Neuronal stem cell (in vitro differentiated cells): ENCODE data around the gene SDHD.

ENCODE experiments used
- DNase-seq: peaks from one replicate; pipeline ENCODE4 v3.0.0-alpha.2; 2013; ENCODE audit warnings: low spot score
- H2AFZ ChIP-seq: one replicate; pipeline ENCODE4 v1.6.1; 2013; ENCODE audit warnings: mild to moderate bottlenecking, low read length, inconsistent platforms
- H2AK5ac ChIP-seq: 2 replicates; pipeline ENCODE4 v1.6.1; 2013; ENCODE audit warnings: low read depth, mild to moderate bottlenecking, inconsistent platforms, low read length, moderate library complexity, mixed read lengths
- H2BK120ac ChIP-seq: 2 replicates; pipeline ENCODE4 v1.6.1; 2013; ENCODE audit warnings: low read depth, mild to moderate bottlenecking, inconsistent platforms, low read length, moderate library complexity, mixed read lengths
- H2BK12ac ChIP-seq: one replicate; pipeline ENCODE4 v1.6.1; 2013; ENCODE audit warnings: low read length, inconsistent platforms
- H2BK15ac ChIP-seq: 2 replicates; pipeline ENCODE4 v1.6.1; 2013; ENCODE audit warnings: mild to moderate bottlenecking, low read length, inconsistent platforms, mixed read lengths
- H2BK5ac ChIP-seq: one replicate; pipeline ENCODE4 v1.6.1; 2013; ENCODE audit warnings: inconsistent platforms, mild to moderate bottlenecking, low read length, moderate library complexity
- H3K14ac ChIP-seq: one replicate; pipeline ENCODE4 v1.6.1; 2013; ENCODE audit warnings: low read length, inconsistent platforms
- H3K18ac ChIP-seq: 2 replicates; pipeline ENCODE4 v1.6.1; 2013; ENCODE audit warnings: low read length, inconsistent platforms
- H3K23ac ChIP-seq: 2 replicates; pipeline ENCODE4 v1.6.1; 2013; ENCODE audit warnings: low read depth, mild to moderate bottlenecking, mixed read lengths, low read length, inconsistent platforms; ENCODE audit not compliant: poor library complexity
- H3K27ac ChIP-seq: replicated peaks from 3 replicates; pipeline ENCODE4 v1.5.1; 2013; ENCODE audit warnings: low read length, inconsistent platforms
- H3K27me3 ChIP-seq, 3 experiments: 2 replicates each; pipeline ENCODE4 v1.6.1; 2013; ENCODE audit warnings: low read length in 3 of 3, mild to moderate bottlenecking in 2 of 3, inconsistent platforms in 1 of 3, low read depth in 1 of 3, mixed read lengths in 1 of 3, moderate library complexity in 1 of 3; ENCODE audit not compliant: control insufficient read depth in 3 of 3, insufficient read depth in 3 of 3
- H3K36me3 ChIP-seq, 2 donors: replicated peaks in 1 of 2; 2 replicates each; pipeline ENCODE4 v1.6.1; 2013; ENCODE audit warnings: low read length in 2 of 2; ENCODE audit not compliant: control insufficient read depth in 2 of 2, insufficient read depth in 2 of 2
- H3K4ac ChIP-seq: 2 replicates; pipeline ENCODE4 v1.6.1; 2013; ENCODE audit warnings: inconsistent platforms, mild to moderate bottlenecking, low read length, moderate library complexity
- H3K4me1 ChIP-seq, 2 donors: 1 replicate in 1 of 2; 2 replicates in 1 of 2; pipeline ENCODE4 v1.6.1; 2013; ENCODE audit warnings: low read length in 2 of 2, low read depth in 1 of 2; ENCODE audit not compliant: control insufficient read depth in 2 of 2, insufficient read depth in 1 of 2
- H3K4me2 ChIP-seq: one replicate; pipeline ENCODE4 v1.6.1; 2013; ENCODE audit warnings: mild to moderate bottlenecking, low read length, inconsistent platforms; ENCODE audit not compliant: insufficient read depth, poor library complexity, severe bottlenecking
- H3K4me3 ChIP-seq, 2 donors: 2 replicates each; pipeline ENCODE4 v1.5.1; 2013; ENCODE audit warnings: low read length in 2 of 2, mild to moderate bottlenecking in 2 of 2, inconsistent platforms in 1 of 2, moderate library complexity in 1 of 2
- H3K79me1 ChIP-seq: one replicate; pipeline ENCODE4 v1.6.1; 2013; ENCODE audit warnings: low read depth, mild to moderate bottlenecking, inconsistent platforms, low read length, moderate library complexity
- H3K9ac ChIP-seq: one replicate; pipeline ENCODE4 v1.6.1; 2013; ENCODE audit warnings: mild to moderate bottlenecking, low read depth, low read length, inconsistent platforms; ENCODE audit not compliant: poor library complexity
- H3K9me3 ChIP-seq, 2 donors: replicated peaks in 1 of 2; 2 replicates each; pipeline versions ENCODE3 to v1.6.1; 2013; ENCODE audit warnings: low read length in 2 of 2, mild to moderate bottlenecking in 2 of 2, inconsistent platforms in 1 of 2, low read depth in 1 of 2, mixed read lengths in 1 of 2, moderate library complexity in 1 of 2; ENCODE audit not compliant: control insufficient read depth in 2 of 2, insufficient read depth in 1 of 2
- H4K8ac ChIP-seq: one replicate; pipeline ENCODE4 v1.6.1; 2013; ENCODE audit warnings: low read depth, mild to moderate bottlenecking, inconsistent platforms, low read length, moderate library complexity
- H4K91ac ChIP-seq: one replicate; pipeline ENCODE4 v1.6.1; 2013; ENCODE audit warnings: low read length, low read depth, mild to moderate bottlenecking, inconsistent platforms; ENCODE audit not compliant: poor library complexity
- WGBS, 2 donors: extraction: QIAGEN DNeasy Blood & Tissue Kit; methylation state at CpG; one replicate each; pipeline ENCODE4 v1.1.7; 2013; ENCODE audit warnings: missing lambda C conversion rate in 2 of 2, mixed read lengths in 1 of 2; ENCODE audit not compliant: insufficient read length in 2 of 2, insufficient replicate concordance in 1 of 2; ENCODE audit errors: extremely low coverage in 2 of 2; 5-methylcytosine and 5-hydroxymethylcytosine counted together

Gene SDHD

GRCh38 chr11:112050721-112051120 lies 36.0 kb upstream of the SDHD start:
- no peak overlapping the region for H2BK120ac ChIP-seq
- no peak overlapping the region for H3K27ac ChIP-seq
- no peak overlapping the region for H2BK15ac ChIP-seq
- H3K4me3 ChIP-seq = no peak overlapping the region
- H2AFZ ChIP-seq = no peak overlapping the region
- no peak overlapping the region for H3K14ac ChIP-seq
- H3K9ac ChIP-seq = no peak overlapping the region
- H3K27me3 ChIP-seq = no peaks in the 10 kb centered on the region
- H4K8ac ChIP-seq = no peak overlapping the region
- no peak for DNase-seq
- H3K36me3 ChIP-seq = peaks cover 14 to 91% of the 10 kb centered on the region in 2 donors
- H2AK5ac ChIP-seq = no peak overlapping the region
- H3K4ac ChIP-seq = no peak overlapping the region
- H2BK5ac ChIP-seq = no peak overlapping the region
- no peak overlapping the region for H2BK12ac ChIP-seq
- H3K79me1 ChIP-seq = no peaks in the 10 kb centered on the region
- H3K4me2 ChIP-seq = no peak overlapping the region
- WGBS, 2 donors = no CpG with 5 or more reads among the region's 3 CpGs
- H3K4me1 ChIP-seq = no peaks in the 10 kb centered on the region
- H3K23ac ChIP-seq = no peak overlapping the region
- peaks cover 0 to 11% of the 10 kb centered on the region in 2 donors for H3K9me3 ChIP-seq
- no peak overlapping the region for H3K18ac ChIP-seq
- no peak overlapping the region for H4K91ac ChIP-seq

GRCh38 chr11:112051768-112052167 lies 34.9 kb upstream of the SDHD start:
- peaks cover 0 to 7% of the 10 kb centered on the region in 2 donors for H3K9me3 ChIP-seq
- no peaks in the 10 kb centered on the region for H3K79me1 ChIP-seq
- H2BK120ac ChIP-seq = no peak overlapping the region
- no peak overlapping the region for H2BK12ac ChIP-seq
- no peak overlapping the region for H2BK5ac ChIP-seq
- H4K8ac ChIP-seq = no peak overlapping the region
- H3K36me3 ChIP-seq = peaks cover 14 to 91% of the 10 kb centered on the region in 2 donors
- H3K14ac ChIP-seq = no peak overlapping the region
- no peak overlapping the region for H3K23ac ChIP-seq
- no CpG with 5 or more reads among the region's 3 CpGs for WGBS, 2 donors
- H3K4me1 ChIP-seq = no peaks in the 10 kb centered on the region
- H4K91ac ChIP-seq = no peak overlapping the region
- H2AK5ac ChIP-seq = no peak overlapping the region
- H3K4me2 ChIP-seq = no peak overlapping the region
- H2BK15ac ChIP-seq = no peak overlapping the region
- no peak for DNase-seq
- no peak overlapping the region for H3K9ac ChIP-seq
- H3K27ac ChIP-seq = no peak overlapping the region
- H3K27me3 ChIP-seq = no peaks in the 10 kb centered on the region
- no peak overlapping the region for H3K4ac ChIP-seq
- H3K18ac ChIP-seq = no peak overlapping the region
- H3K4me3 ChIP-seq = no peak overlapping the region
- no peak overlapping the region for H2AFZ ChIP-seq

- DNase-seq = no peak
These were observed 29.5 kb upstream of the SDHD start for GRCh38 chr11:112057170-112057569.

DNA sequence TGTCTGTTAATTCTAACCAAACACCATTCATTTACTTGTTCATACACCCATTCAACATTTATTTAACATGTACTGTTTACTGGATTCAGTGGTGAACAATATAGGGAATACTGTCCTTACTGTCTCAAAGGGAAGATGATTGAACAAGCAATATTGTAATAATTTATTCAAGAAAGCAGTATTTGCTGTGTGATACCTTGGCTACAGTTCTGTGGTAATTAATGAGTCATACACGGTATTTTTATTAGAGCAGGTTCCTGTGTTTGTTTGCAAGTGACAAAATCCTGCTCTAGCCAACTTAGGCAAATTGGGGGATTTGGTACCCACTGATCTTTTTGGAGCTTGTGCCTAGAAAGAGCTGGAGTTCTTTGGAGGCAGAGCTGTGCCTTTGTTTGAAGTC lies 28.6 kb upstream of the SDHD start:
- Histone ChIP-seq H3K36me3 (peaks cover 24 to 95% of the 10 kb centered on the region in 2 donors), H3K23ac (no peak overlapping the region), H3K9me3 (no peaks in the 10 kb centered on the region), H3K79me1 (no peaks in the 10 kb centered on the region), H3K4ac (no peak overlapping the region), H3K27ac (no peak overlapping the region), H3K4me1 (no peaks in the 10 kb centered on the region), H4K91ac (no peak overlapping the region), H2AFZ (no peak overlapping the region), H2BK15ac (no peak overlapping the region), H2BK5ac (no peak overlapping the region), H2BK12ac (no peak overlapping the region), H3K14ac (no peak overlapping the region), H3K27me3 (peaks cover 0 to 1% (median 0%) of the 10 kb centered on the region in 3 experiments), H3K4me2 (no peak overlapping the region), H4K8ac (no peak overlapping the region), H2AK5ac (no peak overlapping the region), H3K4me3 (no peak overlapping the region), H3K18ac (no peak overlapping the region), H3K9ac (no peak overlapping the region), H2BK120ac (no peak overlapping the region)
- no CpG with 5 or more reads among the region's 1 CpG for WGBS, 2 donors
- DNase-seq = no peak

More at GRCh38 chr11:112057170-112057569, 29.5 kb upstream of the SDHD start:
- no peaks in the 10 kb centered on the region for H3K9me3 ChIP-seq
- no peak overlapping the region for H3K4me3 ChIP-seq
- H3K4ac ChIP-seq = no peak overlapping the region
- no peak overlapping the region for H4K8ac ChIP-seq
- H2BK15ac ChIP-seq = no peak overlapping the region
- H4K91ac ChIP-seq = no peak overlapping the region
- H3K4me1 ChIP-seq = no peaks in the 10 kb centered on the region
- no CpG with 5 or more reads among the region's 4 CpGs for WGBS, 2 donors
- H2AFZ ChIP-seq = no peak overlapping the region
- no peak overlapping the region for H2AK5ac ChIP-seq
- no peak overlapping the region for H3K27ac ChIP-seq
- peaks cover 24 to 95% of the 10 kb centered on the region in 2 donors for H3K36me3 ChIP-seq
- peaks cover 0 to 1% (median 0%) of the 10 kb centered on the region in 3 experiments for H3K27me3 ChIP-seq
- H2BK120ac ChIP-seq = no peak overlapping the region
- no peak overlapping the region for H3K9ac ChIP-seq
- no peak overlapping the region for H3K14ac ChIP-seq
- H3K4me2 ChIP-seq = no peak overlapping the region
- H3K23ac ChIP-seq = no peak overlapping the region
- no peak overlapping the region for H2BK5ac ChIP-seq
- H3K18ac ChIP-seq = no peak overlapping the region
- H2BK12ac ChIP-seq = no peak overlapping the region
- H3K79me1 ChIP-seq = no peaks in the 10 kb centered on the region
